ENCODE results near the gene ADGRV1. TPM values are rescaled to one million over a fixed set of nuclear protein-coding genes. Genes with fewer than 3 reads are reported as not detected.

The ADGRV1 gene
- total RNA-seq, 1 experiment from 2014 or later, result 6.8 TPM

DNA sequence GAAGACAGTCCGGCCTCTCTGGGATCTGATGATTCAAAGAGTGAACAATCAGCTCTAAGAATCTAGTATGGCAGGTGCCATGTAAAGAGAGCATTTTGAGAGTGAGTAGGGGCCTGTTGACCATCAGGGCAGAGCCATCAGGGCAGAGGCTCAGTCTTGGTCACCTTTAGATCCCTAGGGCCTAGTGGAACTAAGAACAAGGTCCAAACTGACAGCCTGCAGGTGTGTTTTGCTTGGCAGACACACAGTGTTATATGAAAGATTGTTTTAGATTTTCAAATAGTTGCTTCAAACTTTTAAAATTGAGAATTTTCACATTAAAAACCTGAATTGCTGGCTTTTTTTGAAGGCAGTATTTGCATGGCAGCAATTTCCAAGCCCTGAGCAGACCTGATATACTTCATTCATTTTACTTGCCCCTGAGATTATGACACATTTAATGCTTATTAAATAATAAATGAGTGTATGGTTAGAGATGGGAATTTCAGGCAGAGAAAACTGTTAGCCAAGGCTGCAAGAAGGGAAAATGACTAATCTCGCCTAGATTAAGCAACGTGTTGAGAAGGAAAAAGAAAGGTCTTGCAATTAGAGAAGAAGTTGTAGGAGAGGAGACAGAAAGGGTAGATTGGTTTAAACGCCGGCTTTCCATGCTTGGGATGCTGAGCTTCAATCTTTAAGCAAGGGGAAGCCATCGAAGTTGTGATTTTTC, 544.9 kb downstream of the ADGRV1 start:
- ChIA-PET CTCF (interaction anchor here (0.5 kb wide), 1 partner anchor 287 kb away, joined by 8 read pairs; no protein-coding TSS in a partner anchor), POLR2A (ENCODE audit: low non-redundant PET) (no interaction called here)
- Histone ChIP-seq H3K4me3 (ENCODE audit: low read depth, low read length, poor library complexity, severe bottlenecking) (no peak overlapping the region), H3K4me1 (ENCODE audit: insufficient read depth, low read length, poor library complexity, severe bottlenecking) (peaks cover 7% of the 10 kb centered on the region), H3K36me3 (ENCODE audit: insufficient read depth, low read length, poor library complexity, severe bottlenecking) (no peaks in the 10 kb centered on the region), H3K27me3 (replicated peaks; ENCODE audit: insufficient read depth, low read depth, low read length, poor library complexity) (no peaks in the 10 kb centered on the region), H3K27ac (ENCODE audit: low read depth, low read length, poor library complexity, severe bottlenecking) (no peak overlapping the region), H3K9me3 (ENCODE audit: low read depth, low read length, poor library complexity, severe bottlenecking) (peaks cover 7% of the 10 kb centered on the region)
- no peak for DNase-seq (ENCODE audit: low spot score)
- intact Hi-C loops (cut with micrococcal nuclease; ENCODE audit: unreplicated experiment), result loop anchor here (5.0 to 10.0 kb wide), 3 partner anchors 181 to 236 kb away; no protein-coding TSS in a partner anchor
- no TSS peak for BruUV-seq (replicated peaks)
- TF ChIP-seq EZH2 (IDR thresholded peaks at IDR 0.05; ENCODE audit: borderline replicate concordance, low read depth, low read length, poor library complexity, severe bottlenecking), result no peak
- TF ChIP-seq, protein P1, sequence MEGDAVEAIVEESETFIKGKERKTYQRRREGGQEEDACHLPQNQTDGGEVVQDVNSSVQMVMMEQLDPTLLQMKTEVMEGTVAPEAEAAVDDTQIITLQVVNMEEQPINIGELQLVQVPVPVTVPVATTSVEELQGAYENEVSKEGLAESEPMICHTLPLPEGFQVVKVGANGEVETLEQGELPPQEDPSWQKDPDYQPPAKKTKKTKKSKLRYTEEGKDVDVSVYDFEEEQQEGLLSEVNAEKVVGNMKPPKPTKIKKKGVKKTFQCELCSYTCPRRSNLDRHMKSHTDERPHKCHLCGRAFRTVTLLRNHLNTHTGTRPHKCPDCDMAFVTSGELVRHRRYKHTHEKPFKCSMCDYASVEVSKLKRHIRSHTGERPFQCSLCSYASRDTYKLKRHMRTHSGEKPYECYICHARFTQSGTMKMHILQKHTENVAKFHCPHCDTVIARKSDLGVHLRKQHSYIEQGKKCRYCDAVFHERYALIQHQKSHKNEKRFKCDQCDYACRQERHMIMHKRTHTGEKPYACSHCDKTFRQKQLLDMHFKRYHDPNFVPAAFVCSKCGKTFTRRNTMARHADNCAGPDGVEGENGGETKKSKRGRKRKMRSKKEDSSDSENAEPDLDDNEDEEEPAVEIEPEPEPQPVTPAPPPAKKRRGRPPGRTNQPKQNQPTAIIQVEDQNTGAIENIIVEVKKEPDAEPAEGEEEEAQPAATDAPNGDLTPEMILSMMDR (conservative IDR thresholded peaks at IDR 0.05; ENCODE audit: low read depth, low read length), result no peak

DNA sequence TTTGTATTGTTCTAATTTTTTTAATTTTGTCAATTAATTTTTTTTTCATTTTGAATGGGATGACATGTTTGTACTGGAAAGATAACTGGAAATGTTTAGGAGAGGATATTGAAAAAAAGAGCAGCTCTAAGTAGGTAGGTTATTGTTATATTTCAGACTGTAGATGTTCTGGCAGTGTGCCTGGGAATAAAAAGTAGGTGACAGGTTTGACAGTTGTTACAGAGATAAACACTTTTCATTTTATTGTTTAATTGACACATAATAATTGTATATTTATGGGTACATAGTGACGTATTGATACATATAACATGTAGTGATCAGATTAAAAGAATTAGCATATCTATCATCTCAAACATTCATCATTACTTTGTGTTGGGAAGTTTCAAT, 545.5 kb downstream of the ADGRV1 start:
- intact Hi-C loops (cut with micrococcal nuclease; ENCODE audit: unreplicated experiment), result loop anchor here (5.0 to 10.0 kb wide), 3 partner anchors 181 to 237 kb away; no protein-coding TSS in a partner anchor
- no peak overlapping the region for H3K27ac ChIP-seq (ENCODE audit: low read depth, low read length, poor library complexity, severe bottlenecking)
- peaks cover 7% of the 10 kb centered on the region for H3K4me1 ChIP-seq (ENCODE audit: insufficient read depth, low read length, poor library complexity, severe bottlenecking)
- DNase-seq (ENCODE audit: low spot score), result no peak
- no TSS peak for BruUV-seq (replicated peaks)
- no peak for TF ChIP-seq EZH2 (IDR thresholded peaks at IDR 0.05; ENCODE audit: borderline replicate concordance, low read depth, low read length, poor library complexity, severe bottlenecking)
- TF ChIP-seq, protein P1 (conservative IDR thresholded peaks at IDR 0.05; ENCODE audit: low read depth, low read length), result no peak
- H3K4me3 ChIP-seq (ENCODE audit: low read depth, low read length, poor library complexity, severe bottlenecking), result no peak overlapping the region
- H3K27me3 ChIP-seq (replicated peaks; ENCODE audit: insufficient read depth, low read depth, low read length, poor library complexity), result no peaks in the 10 kb centered on the region
- no peaks in the 10 kb centered on the region for H3K36me3 ChIP-seq (ENCODE audit: insufficient read depth, low read length, poor library complexity, severe bottlenecking)
- peaks cover 7% of the 10 kb centered on the region for H3K9me3 ChIP-seq (ENCODE audit: low read depth, low read length, poor library complexity, severe bottlenecking)
- POLR2A ChIA-PET (ENCODE audit: low non-redundant PET), result no interaction called here
- CTCF ChIA-PET, result interaction anchor here (0.5 kb wide), 1 partner anchor 286 kb away, joined by 8 read pairs; no protein-coding TSS in a partner anchor

DNA sequence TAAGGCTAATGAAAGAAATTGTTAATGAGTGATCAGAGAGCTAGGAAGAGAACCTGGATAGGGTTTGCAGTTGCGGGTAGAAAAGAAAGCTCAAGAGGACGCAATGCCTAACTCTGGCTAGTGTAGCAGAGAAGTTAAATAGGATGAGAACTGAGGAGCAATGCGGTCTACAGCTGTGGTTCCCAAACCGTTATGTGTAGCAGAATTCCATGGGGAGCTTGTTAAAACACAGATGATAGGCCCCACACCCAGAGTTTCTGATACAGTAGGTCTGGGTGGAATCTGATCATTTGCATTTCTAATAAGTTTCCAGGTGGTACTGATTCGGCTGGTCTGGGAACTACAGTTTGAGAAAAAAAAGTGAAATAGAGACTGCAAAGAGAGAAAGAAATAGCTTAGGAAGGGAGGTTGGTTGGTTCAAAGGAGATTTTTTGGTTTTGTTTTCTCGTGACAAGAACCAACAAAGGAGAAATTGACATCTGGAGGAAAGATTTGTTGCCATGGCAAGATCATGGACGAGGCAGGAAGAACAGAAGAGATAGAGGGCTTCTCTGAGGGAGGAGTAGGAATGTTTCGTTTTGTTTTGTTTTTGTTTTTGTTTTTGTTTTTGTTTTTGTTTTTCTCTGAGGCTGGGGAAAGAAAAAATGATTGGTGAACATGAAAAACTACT, 548.4 kb downstream of the ADGRV1 start:
- H3K4me1 ChIP-seq (ENCODE audit: insufficient read depth, low read length, poor library complexity, severe bottlenecking), result no peaks in the 10 kb centered on the region
- H3K36me3 ChIP-seq (ENCODE audit: insufficient read depth, low read length, poor library complexity, severe bottlenecking), result no peaks in the 10 kb centered on the region
- ChIA-PET CTCF (interaction anchor here (0.8 kb wide), 1 partner anchor 313 kb away, joined by 4 read pairs; no protein-coding TSS in a partner anchor), POLR2A (ENCODE audit: low non-redundant PET) (no interaction called here)
- H3K27me3 ChIP-seq (replicated peaks; ENCODE audit: insufficient read depth, low read depth, low read length, poor library complexity), result no peaks in the 10 kb centered on the region
- H3K9me3 ChIP-seq (ENCODE audit: low read depth, low read length, poor library complexity, severe bottlenecking), result peaks cover 7% of the 10 kb centered on the region
- TF ChIP-seq EZH2 (IDR thresholded peaks at IDR 0.05; ENCODE audit: borderline replicate concordance, low read depth, low read length, poor library complexity, severe bottlenecking), result no peak
- TF ChIP-seq, protein P1 (conservative IDR thresholded peaks at IDR 0.05; ENCODE audit: low read depth, low read length), result no peak
- no peak for DNase-seq (ENCODE audit: low spot score)
- H3K4me3 ChIP-seq (ENCODE audit: low read depth, low read length, poor library complexity, severe bottlenecking), result no peak overlapping the region
- intact Hi-C loops (cut with micrococcal nuclease; ENCODE audit: unreplicated experiment), result loop anchor here (10.0 kb wide), 2 partner anchors 178 to 208 kb away; no protein-coding TSS in a partner anchor
- BruUV-seq (replicated peaks), result no TSS peak
- H3K27ac ChIP-seq (ENCODE audit: low read depth, low read length, poor library complexity, severe bottlenecking), result no peak overlapping the region

All from A673 (cell line).